GM12878 (cell line): ENCODE results near the gene BTG2. TPM values are rescaled to one million over a fixed set of nuclear protein-coding genes. Genes with fewer than 3 reads are reported as not detected.

Experiments used
- ATAC-seq: fragments of 200-7000 bp; cut with Tn5 transposase; 3 replicates; pipeline ENCODE4 v1.9.1; 2020; ENCODE audit warnings: mild to moderate bottlenecking, moderate library complexity
- BruUV-seq: library from RNA; stranded (reverse); fragments of 400-500 nt; replicated peaks from 2 replicates; lab custom pipeline; 2021; lab: Mats Ljungman, UMichigan
- CTCF ChIA-PET: fragments of 300-600 bp; sonication (Branson Sonifier 250); formaldehyde crosslinking; extraction: SDS; loops from one replicate; lab custom pipeline; 2021; ENCODE audit warnings: inconsistent platforms; lab: Yijun Ruan, JAX
- POLR2A ChIA-PET: fragments of 350-600 bp; formaldehyde crosslinking; extraction: SDS; loops from one replicate; lab custom pipeline; 2021; ENCODE audit warnings: inconsistent platforms; lab: Charles Lee
- RAD21 ChIA-PET: fragments of 300-600 bp; sonication (Branson Sonifier 250); formaldehyde crosslinking; loops from one replicate; lab custom pipeline; 2023; ENCODE audit warnings: antibody characterized with exemption; ENCODE audit not compliant: unreplicated experiment; lab: Charles Lee
- SMC1A ChIA-PET: fragments of 300-600 bp; sonication (Branson Sonifier 250); formaldehyde crosslinking; loops from one replicate; lab custom pipeline; 2023; ENCODE audit not compliant: unreplicated experiment, uncharacterized antibody; lab: Charles Lee
- DNase-seq: peaks from one replicate; pipeline ENCODE4 v3.0.0-alpha.2; 2011; ENCODE audit warnings: low read depth, low spot score
- FAIRE-seq: peaks from 3 replicates; lab custom pipeline; 2011; peaks lifted over from hg19 to GRCh38; lab: Jason Lieb, UNC
- H2AFZ ChIP-seq: 2 replicates; pipeline ENCODE4 v1.6.0; 2011; ENCODE audit warnings: low read depth, low read length, control low read depth; ENCODE audit not compliant: control insufficient read depth
- H3K27ac ChIP-seq: 2 replicates; pipeline ENCODE4 v1.5.1; 2011; ENCODE audit warnings: control low read depth; ENCODE audit not compliant: control insufficient read depth, insufficient read depth
- H3K27me3 ChIP-seq, 2 experiments: replicated peaks in 1 of 2; 2 replicates each; pipeline versions ENCODE4 v1.6.0 to v1.6.1; 2011; ENCODE audit warnings: low read length in 1 of 2; ENCODE audit not compliant: control insufficient read depth in 2 of 2, insufficient read depth in 2 of 2
- H3K36me3 ChIP-seq, 2 experiments: 2 replicates each; pipeline ENCODE4 v1.5.1; 2011; ENCODE audit warnings: low read length in 1 of 2; ENCODE audit not compliant: control insufficient read depth in 2 of 2, insufficient read depth in 2 of 2
- H3K4me1 ChIP-seq: 2 replicates; pipeline ENCODE4 v1.6.1; 2011; ENCODE audit warnings: mild to moderate bottlenecking, low read length, moderate library complexity, mixed read lengths; ENCODE audit not compliant: control insufficient read depth, insufficient read depth
- H3K4me2 ChIP-seq: 2 replicates; pipeline ENCODE4 v1.6.0; 2011; ENCODE audit warnings: control low read depth; ENCODE audit not compliant: control insufficient read depth, insufficient read depth
- H3K4me3 ChIP-seq: fragments of 200-600 bp; sonication (generic); 2 replicates; pipeline ENCODE4 v1.5.1; 2016
- H3K79me2 ChIP-seq: 2 replicates; pipeline ENCODE4 v1.6.0; 2011; ENCODE audit warnings: low read length; ENCODE audit not compliant: control insufficient read depth, insufficient read depth
- H3K9ac ChIP-seq: 2 replicates; pipeline ENCODE4 v1.8.0; 2011; ENCODE audit warnings: low read length, control low read depth, mixed read lengths; ENCODE audit not compliant: control insufficient read depth, insufficient read depth
- H3K9me3 ChIP-seq: replicated peaks from 3 replicates; pipeline ENCODE4 v1.5.1; 2011; ENCODE audit warnings: mild to moderate bottlenecking, low read length; ENCODE audit not compliant: control insufficient read depth, insufficient read depth
- H4K20me1 ChIP-seq: 2 replicates; pipeline ENCODE4 v1.6.0; 2011; ENCODE audit not compliant: control insufficient read depth, insufficient read depth
- ATF2 ChIP-seq: IDR thresholded peaks from 2 replicates; pipeline ENCODE4 v1.6.1; 2012; ENCODE audit warnings: low read length, inconsistent platforms
- E4F1 ChIP-seq: fragments of 450-650 bp; IDR thresholded peaks from 2 replicates; pipeline ENCODE4 v1.6.1; 2018; ENCODE audit warnings: borderline replicate concordance, mild to moderate bottlenecking; ENCODE audit not compliant: partially characterized antibody
- FOXK2 ChIP-seq: fragments of 450-650 bp; IDR thresholded peaks from 2 replicates; pipeline ENCODE4 v1.6.1; 2017; ENCODE audit warnings: mild to moderate bottlenecking, moderate library complexity
- IRF3 ChIP-seq: fragments of 450-650 bp; IDR thresholded peaks from 2 replicates; pipeline ENCODE4 v1.6.1; 2014; ENCODE audit warnings: mild to moderate bottlenecking
- MTA3 ChIP-seq: IDR thresholded peaks from 2 replicates; pipeline ENCODE4 v1.6.1; 2012; ENCODE audit warnings: low read length, inconsistent platforms, borderline replicate concordance
- NFIC ChIP-seq: IDR thresholded peaks from 2 replicates; pipeline ENCODE4 v1.6.1; 2012; ENCODE audit warnings: low read depth, mild to moderate bottlenecking, inconsistent platforms, low read length, moderate library complexity
- NFYB ChIP-seq: IDR thresholded peaks from 2 replicates; pipeline ENCODE4 v1.6.1; 2011; ENCODE audit warnings: low read depth, mild to moderate bottlenecking, low read length, improper control_type of control experiment, moderate library complexity; ENCODE audit not compliant: insufficient read depth
- POLR2AphosphoS5 ChIP-seq: IDR thresholded peaks from 2 replicates; pipeline ENCODE4 v1.6.1; 2011; ENCODE audit warnings: mild to moderate bottlenecking, low read length, inconsistent platforms
- RUNX3 ChIP-seq: IDR thresholded peaks from 2 replicates; pipeline ENCODE4 v1.6.1; 2012; ENCODE audit warnings: low read length, inconsistent platforms
- ZBTB11 ChIP-seq: fragments of 450-650 bp; formaldehyde crosslinking; IDR thresholded peaks from 2 replicates; pipeline ENCODE4 v1.5.0; 2022; ENCODE audit warnings: mild to moderate bottlenecking, missing genetic modification characterization
- ZNF207 ChIP-seq: fragments of 450-650 bp; IDR thresholded peaks from 2 replicates; pipeline ENCODE4 v1.6.1; 2014; ENCODE audit warnings: antibody characterized with exemption, mild to moderate bottlenecking, borderline replicate concordance
- ZSCAN29 ChIP-seq: fragments of 450-650 bp; IDR thresholded peaks from 2 replicates; pipeline ENCODE4 v1.6.1; 2017; ENCODE audit warnings: mild to moderate bottlenecking, moderate library complexity
- WGBS: methylation state at CpG from one replicate; pipeline ENCODE4 v1.1.6; 2016; ENCODE audit warnings: low lambda C conversion rate; ENCODE audit not compliant: insufficient replicate concordance, insufficient coverage; ENCODE audit errors: missing lambda C conversion rate; 5-methylcytosine and 5-hydroxymethylcytosine counted together
- in situ Hi-C: fragments of 300-500 bp; cut with MboI; formaldehyde crosslinking; loops from 9 replicates; pipeline ENCODE4 v1.14.3; 2018; ENCODE audit warnings: mixed read lengths
- intact Hi-C: fragments of 100-400 bp; cut with micrococcal nuclease; formaldehyde crosslinking; loops from one replicate; pipeline ENCODE4 v1.14.2; 2022; ENCODE audit not compliant: unreplicated experiment
- polyA plus RNA-seq, 11 experiments: library from polyadenylated mRNA; depleted of rRNA in 4 of 11; unstranded in 6 of 11; stranded (reverse) in 5 of 11; fragments of >200 nt; fragmentation: Nextera tagmentation in 4 of 11; fragmentation: Illumina TruSeq in 1 of 11; extraction: Ambion mirVana in 4 of 11; extraction: Trizol in 1 of 11; gene quantifications; 1 replicate in 1 of 11; 2 replicates in 10 of 11; pipeline versions ENCODE4 v1.2.1 to v1.2.3, GENCODE V29; 2011 to 2016; ENCODE audit warnings: inconsistent platforms in 2 of 11, missing spikeins in 2 of 11, low read depth in 1 of 11
- total RNA-seq, 4 experiments: library from RNA; depleted of rRNA in 3 of 4; stranded (reverse); fragments of >200 nt in 3 of 4; fragmentation: Illumina TruSeq in 1 of 4; extraction: Trizol in 1 of 4; gene quantifications; 2 replicates each; pipeline versions ENCODE4 v1.2.1 to v1.2.3, GENCODE V29; 2013 to 2021

The BTG2 gene
- total and polyA plus RNA-seq, 10 of the 15 experiments (the other 5 are each of a cell fraction or from before 2014, with no cell fraction given) = 23.3 to 160 (median 98.1) TPM

GRCh38 chr1:203311368-203312301 lies 6.3 kb downstream of the BTG2 start:
- DNase-seq (no peak), ATAC-seq (peak; percentile 22), FAIRE-seq (no peak)
- intact Hi-C loops (no loop called here), in situ Hi-C loops (no loop called here)
- peaks cover 4 to 12% of the 10 kb centered on the region in 2 experiments for H3K36me3 ChIP-seq
- no peak overlapping the region for H3K9ac ChIP-seq
- H3K27me3 ChIP-seq = no peaks in the 10 kb centered on the region
- BruUV-seq = no TSS peak
- ChIA-PET CTCF (interaction anchor here (0.5 to 9.4 kb wide), 8 partner anchors 12 to 197 kb away, joined by 3 to 281 read pairs (median 9); no protein-coding TSS in a partner anchor), RAD21 (interaction anchor here (4.9 to 9.7 kb wide), 4 partner anchors 12 to 30 kb away, joined by 23 to 470 read pairs (median 224); no protein-coding TSS in a partner anchor), SMC1A (interaction anchor here (0.7 to 9.7 kb wide), 7 partner anchors 12 to 36 kb away, joined by 3 to 406 read pairs (median 171); no protein-coding TSS in a partner anchor), POLR2A (interaction anchor here (0.6 to 10.0 kb wide), 6 partner anchors 12 to 326 kb away, joined by 3 to 393 read pairs (median 27); no protein-coding TSS in a partner anchor)
- H3K4me1 ChIP-seq = peaks cover 19% of the 10 kb centered on the region
- no peak overlapping the region for H3K4me3 ChIP-seq
- no peaks in the 10 kb centered on the region for H3K9me3 ChIP-seq
- 2% methylated on average over 3 of the region's 3 CpGs for WGBS
- 0 out of 2 replicates have a peak overlapping the region, but pooled peaks have one; percentile 10 for H3K27ac ChIP-seq
- no peak for TF ChIP-seq ZSCAN29
- TF ChIP-seq E4F1 = no peak
- TF ChIP-seq NFIC = 0 out of 2 replicates have a peak, but pooled peaks have one; percentile 20
- TF ChIP-seq MTA3 = peak; percentile 61; the same call in 1 of the 2 replicates
- TF ChIP-seq NFYB = 0 out of 2 replicates have a peak, but pooled peaks have one; percentile 16
- no peak for TF ChIP-seq IRF3
- TF ChIP-seq POLR2AphosphoS5 = peak; percentile 1; the same call in 1 of the 2 replicates
- TF ChIP-seq ATF2 = 0 out of 2 replicates have a peak, but pooled peaks have one; percentile 43
- TF ChIP-seq ZBTB11 (CRISPR knock-in tag) = 0 out of 2 replicates have a peak, but pooled peaks have one; percentile 10
- TF ChIP-seq FOXK2 = no peak
- peak; percentile 57 for TF ChIP-seq RUNX3
- no peak for TF ChIP-seq ZNF207
- no peak overlapping the region for H3K4me2 ChIP-seq
- H3K79me2 ChIP-seq = peaks cover 37% of the 10 kb centered on the region
- peaks cover 8% of the 10 kb centered on the region for H4K20me1 ChIP-seq
- H2AFZ ChIP-seq = no peak overlapping the region
